ENCODE measurements around the gene ANGPTL5. TPM values are rescaled to one million over a fixed set of nuclear protein-coding genes. Genes with fewer than 3 reads are reported as not detected.
A peak's percentile ranks its signal among the peaks of the same experiment; 100 is the strongest.

ANGPTL5 gene
- total RNA-seq, 1 experiment from 2014 or later: not detected

- no peak for DNase-seq (ENCODE audit: low read depth)
Measured at GRCh38 chr11:101885631-101886030, 30.7 kb downstream of the ANGPTL5 start.

GRCh38 chr11:101881586-101881985, 34.7 kb downstream of the ANGPTL5 start:
- no peak for DNase-seq (ENCODE audit: low read depth)

GRCh38 chr11:101880222-101880621, 36.1 kb downstream of the ANGPTL5 start:
- peak; percentile 67 for DNase-seq (ENCODE audit: low read depth)

DNA sequence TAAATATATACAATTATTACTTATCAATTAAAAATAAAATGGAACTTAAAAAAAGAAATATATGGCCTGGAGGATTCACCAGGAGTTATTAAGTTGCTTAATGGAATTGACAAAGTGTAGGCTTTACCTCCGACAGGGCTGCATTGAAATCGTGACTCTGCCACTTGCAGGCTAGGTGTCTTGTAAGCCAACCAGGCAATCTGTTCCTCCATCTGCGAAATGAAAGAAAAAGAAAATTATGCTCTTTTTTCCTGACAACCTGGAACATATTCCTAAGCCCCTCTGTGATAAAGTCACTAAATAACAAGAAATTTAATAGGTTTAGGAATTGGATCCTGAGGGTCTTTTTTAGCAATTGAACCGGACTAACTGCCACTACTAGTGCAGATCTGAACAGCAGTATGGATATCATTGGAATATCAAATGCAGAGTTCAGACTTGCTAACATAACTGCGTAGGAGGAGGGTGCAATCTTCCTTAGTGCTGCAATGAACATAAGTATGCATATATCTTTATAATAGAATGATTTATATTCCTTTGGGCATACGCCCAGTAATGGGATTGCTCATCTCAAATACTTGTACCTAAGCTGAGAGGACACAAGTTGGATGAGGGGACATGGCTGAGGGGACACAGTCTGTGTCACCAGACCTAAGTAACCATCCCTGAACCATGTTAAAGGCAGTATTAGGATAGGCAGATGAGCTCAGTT, 44.0 kb downstream of the ANGPTL5 start:
- no peak for DNase-seq (ENCODE audit: low read depth)

DNA sequence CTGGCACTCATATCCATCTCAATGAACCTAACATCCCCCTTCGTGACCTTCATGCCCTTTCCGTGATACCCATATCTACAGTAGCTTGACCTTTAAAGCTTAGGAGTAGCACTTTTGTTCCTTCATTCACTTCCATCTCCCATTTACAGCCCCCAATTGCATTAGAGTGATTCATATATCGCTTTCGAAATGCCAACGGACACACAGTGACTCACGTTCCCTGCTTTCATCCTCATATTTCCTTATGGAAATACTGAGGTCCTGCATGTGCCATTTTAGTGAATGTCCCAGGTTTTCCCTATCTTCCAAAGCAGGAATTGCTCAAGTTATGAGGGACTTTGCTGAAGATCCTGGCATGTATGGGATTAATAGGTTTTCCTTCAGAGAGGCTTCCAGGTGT, 45.8 kb downstream of the ANGPTL5 start:
- peak; percentile 81 for DNase-seq (ENCODE audit: low read depth)

GRCh38 chr11:101867951-101868350, 48.4 kb downstream of the ANGPTL5 start:
- DNase-seq (ENCODE audit: low read depth): no peak

GRCh38 chr11:101866619-101867491, 49.5 kb downstream of the ANGPTL5 start:
- no peak for DNase-seq (ENCODE audit: low read depth)

DNA sequence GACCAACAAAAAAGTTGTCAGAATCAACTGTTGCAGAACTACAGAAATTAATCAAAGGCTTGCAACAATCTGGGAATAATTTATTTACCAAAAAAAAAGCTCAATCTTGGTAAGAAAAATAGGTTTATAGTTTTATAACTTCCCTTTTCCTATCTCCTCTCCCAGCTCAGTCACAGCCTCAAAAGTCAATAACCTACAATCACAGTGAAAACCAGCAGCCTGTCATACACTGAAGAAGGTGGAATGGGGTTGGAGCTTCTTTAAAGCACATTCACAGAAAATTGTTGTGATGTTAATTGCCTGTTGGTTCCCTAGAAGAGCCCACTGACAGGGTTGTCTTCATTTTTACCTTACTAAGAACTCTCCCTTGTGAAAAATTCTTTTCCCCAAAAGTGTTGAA, 52.2 kb downstream of the ANGPTL5 start:
- no peak for DNase-seq (ENCODE audit: low read depth)

DNA sequence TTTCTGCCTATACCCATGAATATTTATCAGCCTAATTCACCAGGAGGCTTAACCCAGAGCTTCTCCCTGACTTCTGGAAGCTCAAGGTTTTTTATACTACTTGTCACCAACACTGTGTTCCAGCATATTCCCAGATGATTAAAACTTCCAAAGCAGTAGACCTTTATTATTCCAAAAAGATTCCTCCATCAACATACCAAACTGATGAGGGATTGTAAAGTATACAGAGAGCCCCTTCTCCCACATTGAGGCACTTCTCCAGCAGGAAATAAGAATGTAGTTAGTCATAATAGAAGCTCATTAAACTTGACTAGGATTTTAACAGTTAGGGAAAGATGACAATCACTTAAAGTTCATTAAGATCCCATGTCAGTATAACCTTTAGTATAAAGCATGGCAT, 53.0 kb downstream of the ANGPTL5 start:
- DNase-seq (ENCODE audit: low read depth): peak; percentile 65

DNA sequence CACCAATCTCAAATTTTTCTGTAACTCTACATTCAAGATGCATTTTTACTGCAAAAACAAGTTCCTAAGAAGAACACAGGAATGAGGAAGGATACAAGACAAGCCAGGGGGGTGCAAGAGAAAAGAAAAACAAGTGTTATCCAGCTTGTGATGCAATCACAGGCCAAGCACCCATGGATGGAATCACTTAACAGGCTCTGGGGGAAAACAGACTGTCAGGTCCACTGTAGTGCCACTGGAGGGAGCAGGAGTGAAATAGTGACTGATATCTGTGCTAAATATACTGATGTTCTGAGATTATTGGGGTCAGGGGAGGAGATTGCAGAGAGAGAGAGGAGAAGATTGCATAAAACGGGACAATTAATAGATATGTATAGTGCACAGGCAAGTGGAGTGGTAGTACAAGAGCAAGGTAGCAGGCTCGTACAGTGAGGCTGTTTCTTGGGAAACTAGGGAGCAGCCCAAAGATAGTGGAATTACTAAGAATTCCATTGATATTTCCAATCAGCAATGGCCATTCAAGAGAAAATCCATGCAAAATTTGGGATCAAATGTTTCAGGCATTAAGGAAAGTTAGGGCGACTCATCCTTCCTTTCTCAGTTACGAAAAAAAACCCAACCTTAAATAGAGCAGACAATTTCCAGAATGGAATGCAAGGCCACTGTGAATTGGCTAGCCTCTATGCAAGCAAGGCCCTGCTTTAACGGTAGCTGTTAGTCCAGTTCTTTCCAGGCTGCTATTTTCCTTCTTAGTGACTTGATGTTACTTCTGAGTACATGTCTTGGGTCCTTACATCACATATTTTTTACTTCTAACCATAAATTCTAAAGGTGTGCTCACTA, 53.7 kb downstream of the ANGPTL5 start:
- DNase-seq (ENCODE audit: low read depth): peak; percentile 66

GRCh38 chr11:101860696-101861427, 55.5 kb downstream of the ANGPTL5 start:
- DNase-seq (ENCODE audit: low read depth): peak; percentile 63

GRCh38 chr11:101852260-101852659, 64.1 kb downstream of the ANGPTL5 start:
- DNase-seq (ENCODE audit: low read depth): peak; percentile 58

DNA sequence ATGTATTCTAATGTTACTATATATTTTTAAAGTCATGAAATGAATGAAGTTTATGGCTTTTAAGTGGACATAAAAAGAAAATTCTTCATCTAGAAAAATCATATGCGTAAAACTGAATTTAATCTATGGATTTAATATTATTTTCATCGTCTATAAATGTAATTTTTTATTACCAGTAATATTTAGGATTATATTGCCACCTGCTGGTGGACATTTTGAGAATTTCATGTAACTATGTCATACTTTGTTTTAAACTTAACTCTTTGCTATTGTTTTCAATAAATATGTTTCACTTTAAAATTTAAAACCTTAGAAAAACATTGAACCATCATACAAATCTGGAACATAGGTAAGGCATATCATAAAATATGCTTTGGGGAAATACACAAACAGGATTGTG, 68.1 kb downstream of the ANGPTL5 start:
- DNase-seq (ENCODE audit: low read depth): no peak

- DNase-seq (ENCODE audit: low read depth): no peak
Measured at GRCh38 chr11:101844608-101845007, 71.7 kb downstream of the ANGPTL5 start.

- no peak for DNase-seq (ENCODE audit: low read depth)
Measured at GRCh38 chr11:101840704-101841103, 75.6 kb downstream of the ANGPTL5 start.

Other genes with a start within 250 kb of the ANGPTL5 start
- gene CEP126, start 1.5 kb downstream of the ANGPTL5 start, total RNA-seq (2014; rRNA removed; shearing (Covaris generic)): 0.78 and 2.6 TPM in 2 replicates
- 1.6 and 3.2 TPM in 2 replicates for gene CFAP300, start 130.9 kb upstream of the ANGPTL5 start, total RNA-seq (2014; rRNA removed; shearing (Covaris generic))
- 55.1 and 72.7 TPM in 2 replicates for gene YAP1, start 193.9 kb upstream of the ANGPTL5 start, total RNA-seq (2014; rRNA removed; shearing (Covaris generic))